ENCODE measurements around the gene SLFN12L.

- TF ChIP-seq POLR2A (IDR thresholded peaks at IDR 0.05) = no peak
- TF ChIP-seq, protein P1, sequence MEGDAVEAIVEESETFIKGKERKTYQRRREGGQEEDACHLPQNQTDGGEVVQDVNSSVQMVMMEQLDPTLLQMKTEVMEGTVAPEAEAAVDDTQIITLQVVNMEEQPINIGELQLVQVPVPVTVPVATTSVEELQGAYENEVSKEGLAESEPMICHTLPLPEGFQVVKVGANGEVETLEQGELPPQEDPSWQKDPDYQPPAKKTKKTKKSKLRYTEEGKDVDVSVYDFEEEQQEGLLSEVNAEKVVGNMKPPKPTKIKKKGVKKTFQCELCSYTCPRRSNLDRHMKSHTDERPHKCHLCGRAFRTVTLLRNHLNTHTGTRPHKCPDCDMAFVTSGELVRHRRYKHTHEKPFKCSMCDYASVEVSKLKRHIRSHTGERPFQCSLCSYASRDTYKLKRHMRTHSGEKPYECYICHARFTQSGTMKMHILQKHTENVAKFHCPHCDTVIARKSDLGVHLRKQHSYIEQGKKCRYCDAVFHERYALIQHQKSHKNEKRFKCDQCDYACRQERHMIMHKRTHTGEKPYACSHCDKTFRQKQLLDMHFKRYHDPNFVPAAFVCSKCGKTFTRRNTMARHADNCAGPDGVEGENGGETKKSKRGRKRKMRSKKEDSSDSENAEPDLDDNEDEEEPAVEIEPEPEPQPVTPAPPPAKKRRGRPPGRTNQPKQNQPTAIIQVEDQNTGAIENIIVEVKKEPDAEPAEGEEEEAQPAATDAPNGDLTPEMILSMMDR (IDR thresholded peaks at IDR 0.05) = no peak
These were observed 41.5 kb upstream of the SLFN12L start for GRCh38 chr17:35578929-35579432.
